Gastroesophageal sphincter (tissue), 3 donors: ENCODE results near the gene SMAD3.

ENCODE experiments used
- CTCF ChIP-seq, 4 experiments: fragments of 200-600 bp in 2 of 4; fragments of 450-650 bp in 2 of 4; sonication (generic) in 1 of 4; IDR thresholded peaks; one replicate each; pipeline ENCODE4 v1.5.1; 2017 to 2019; ENCODE audit warnings: antibody characterized with exemption in 4 of 4, mild to moderate bottlenecking in 2 of 4, moderate library complexity in 2 of 4
- EP300 ChIP-seq: sonication (generic); formaldehyde crosslinking; IDR thresholded peaks from one replicate; pipeline ENCODE4 v1.6.1; 2017; ENCODE audit warnings: antibody characterized with exemption, mild to moderate bottlenecking
- POLR2A ChIP-seq, 2 donors: fragments of 450-650 bp; IDR thresholded peaks; one replicate each; pipeline ENCODE4 v1.6.1; 2017; ENCODE audit warnings: antibody characterized with exemption in 2 of 2, mild to moderate bottlenecking in 2 of 2, moderate library complexity in 1 of 2
- POLR2AphosphoS5 ChIP-seq: sonication (generic); formaldehyde crosslinking; IDR thresholded peaks from one replicate; pipeline ENCODE4 v1.6.1; 2017; ENCODE audit warnings: antibody characterized with exemption

GRCh38 chr15:67225336-67225735 lies 159.9 kb downstream of the SMAD3 start:
- TF ChIP-seq CTCF (IDR thresholded peaks at IDR 0.05) (no peak), POLR2A (IDR thresholded peaks at IDR 0.05) (no peak), POLR2AphosphoS5 (no peak), EP300 (no peak)
